Activated CD8-positive, alpha-beta memory T cell treated with anti-CD3 and anti-CD28 coated beads, Interleukin-2, amount 50 U/mL, for 4 hours (primary cell): ENCODE measurements around the gene ICE1.
"Not testable (repeated sequence)": the region's sequence is repeated elsewhere in the genome, so short reads cannot be mapped to it uniquely, and the experiment has no call there.

Experiments
- DNase-seq: peaks from one replicate; pipeline ENCODE4 v3.0.0-alpha.2; 2020

ICE1 gene, protein sequence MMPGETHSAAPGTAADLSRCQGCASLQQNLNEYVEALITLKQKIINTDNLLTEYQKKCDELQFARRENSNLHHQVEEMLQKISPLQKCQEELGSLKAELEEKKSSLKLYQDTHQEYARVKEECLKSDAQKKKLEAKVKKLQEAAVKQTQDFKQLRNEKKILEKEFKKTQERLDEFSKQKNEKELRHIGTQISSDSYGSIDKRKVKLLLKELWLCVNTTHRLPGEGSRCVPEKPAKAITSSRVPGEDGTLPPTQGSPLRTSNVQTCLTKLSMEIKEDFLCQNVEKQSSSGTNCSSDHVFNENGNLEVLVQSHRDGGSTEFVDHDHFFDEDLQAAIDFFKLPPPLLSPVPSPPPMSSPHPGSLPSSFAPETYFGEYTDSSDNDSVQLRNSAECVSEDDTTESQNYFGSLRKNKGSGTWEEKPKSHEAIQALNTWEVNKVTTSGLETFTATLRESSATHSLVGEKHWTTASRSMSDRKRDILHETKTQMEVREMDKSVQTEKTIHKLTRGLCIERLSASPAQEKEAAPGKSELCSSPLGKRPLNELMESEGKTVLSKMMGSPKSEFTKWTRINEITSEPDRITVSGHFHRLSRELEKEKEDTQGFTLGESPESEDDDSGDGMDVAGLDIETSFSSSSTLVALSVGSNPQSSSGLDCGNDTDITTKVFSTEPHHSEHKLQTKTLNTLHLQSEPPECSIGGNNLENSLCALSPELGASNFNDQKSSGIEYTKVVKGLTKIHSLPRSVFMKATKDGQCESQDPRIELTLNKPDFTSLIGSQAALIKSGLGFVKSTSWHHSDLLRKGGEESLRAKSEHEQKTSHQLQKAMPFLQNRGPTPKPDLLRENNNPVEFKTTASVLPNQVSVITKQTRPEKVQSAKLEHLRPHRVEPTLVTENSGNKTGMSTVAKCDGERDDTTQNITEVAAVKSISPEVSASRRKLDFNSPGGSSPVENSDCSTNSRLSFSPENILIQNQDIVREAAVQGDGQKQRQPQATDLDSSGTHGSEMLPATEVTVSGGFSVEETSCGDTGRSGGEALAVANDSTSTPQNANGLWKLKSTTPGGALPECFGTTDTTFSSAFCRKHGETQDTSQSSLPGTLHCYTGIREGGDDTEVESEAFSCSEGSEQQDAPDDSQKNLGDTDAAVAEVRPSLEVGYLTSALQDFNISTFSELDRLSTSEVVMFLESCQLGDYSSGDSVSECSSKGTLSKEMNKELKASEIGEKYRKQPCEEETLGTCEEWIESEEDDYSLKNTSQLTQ (N-terminal part only)

DNA sequence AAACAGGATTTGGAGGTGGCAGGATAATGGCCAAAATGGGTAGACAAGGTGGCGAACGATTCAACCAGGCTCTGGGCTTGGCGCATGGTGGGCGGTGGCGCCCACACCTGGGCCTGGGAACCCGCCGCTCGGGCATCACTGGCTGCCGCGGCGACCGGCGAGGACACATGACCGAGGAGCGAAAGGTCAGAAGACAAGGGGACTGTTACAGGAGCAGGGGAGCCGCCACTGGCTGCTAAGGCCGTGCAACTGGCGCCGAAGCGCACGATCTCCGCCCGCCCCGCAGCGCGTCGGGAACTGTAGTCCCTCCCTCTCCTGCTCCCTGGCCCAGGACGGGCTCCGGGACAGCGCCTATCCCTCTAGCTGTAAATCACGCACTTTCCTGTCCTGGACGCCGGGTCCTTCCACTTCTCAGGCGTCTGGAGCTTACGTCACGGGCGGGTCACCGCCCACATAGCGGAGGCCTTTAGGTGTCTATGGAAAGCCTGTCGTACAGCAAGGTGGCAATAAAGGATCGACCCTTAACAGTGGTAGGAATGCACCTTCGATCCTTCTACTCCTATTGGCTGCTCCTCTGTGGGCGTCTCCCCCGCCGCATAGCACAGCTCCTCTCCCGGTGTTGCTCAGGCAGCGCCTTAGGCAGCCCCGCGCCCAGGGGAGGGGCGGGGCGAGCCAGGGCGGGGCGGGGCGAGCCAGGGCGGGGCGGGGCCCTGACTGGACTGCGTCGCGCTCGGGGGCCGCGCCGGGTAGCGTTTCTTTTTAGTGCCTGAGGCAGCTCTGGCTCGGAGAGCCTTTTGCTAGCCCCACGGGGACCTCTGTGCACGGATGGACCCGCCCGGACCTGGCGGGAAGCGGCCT, at the start of gene ICE1:
TSS of gene ICE1 (plus strand) at position 717 of the 858 bp plus-strand sequence. CDS start 239 bp downstream, outside the sequence.
- peak; percentile 91 for DNase-seq

DNA sequence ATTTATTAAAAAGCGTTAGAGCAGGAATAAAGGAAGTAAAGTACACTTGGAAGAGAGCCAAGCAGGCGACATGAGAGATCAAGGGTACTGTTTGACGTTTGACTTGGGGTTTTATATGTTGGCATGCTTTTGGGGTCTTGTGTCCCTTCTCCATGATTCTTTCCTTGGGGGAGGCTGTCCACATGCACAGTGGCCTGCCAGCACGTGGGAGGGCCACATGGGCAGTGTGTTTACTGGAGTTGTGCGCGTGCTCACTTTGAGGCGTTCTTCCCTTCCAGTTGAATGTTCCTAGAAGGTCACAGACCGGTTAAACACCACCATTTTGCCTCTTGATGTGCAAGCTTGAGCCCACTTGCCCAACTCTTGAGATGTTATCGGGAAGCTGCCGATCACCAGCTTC, 49.5 kb upstream of the ICE1 start:
- DNase-seq: no peak

DNA sequence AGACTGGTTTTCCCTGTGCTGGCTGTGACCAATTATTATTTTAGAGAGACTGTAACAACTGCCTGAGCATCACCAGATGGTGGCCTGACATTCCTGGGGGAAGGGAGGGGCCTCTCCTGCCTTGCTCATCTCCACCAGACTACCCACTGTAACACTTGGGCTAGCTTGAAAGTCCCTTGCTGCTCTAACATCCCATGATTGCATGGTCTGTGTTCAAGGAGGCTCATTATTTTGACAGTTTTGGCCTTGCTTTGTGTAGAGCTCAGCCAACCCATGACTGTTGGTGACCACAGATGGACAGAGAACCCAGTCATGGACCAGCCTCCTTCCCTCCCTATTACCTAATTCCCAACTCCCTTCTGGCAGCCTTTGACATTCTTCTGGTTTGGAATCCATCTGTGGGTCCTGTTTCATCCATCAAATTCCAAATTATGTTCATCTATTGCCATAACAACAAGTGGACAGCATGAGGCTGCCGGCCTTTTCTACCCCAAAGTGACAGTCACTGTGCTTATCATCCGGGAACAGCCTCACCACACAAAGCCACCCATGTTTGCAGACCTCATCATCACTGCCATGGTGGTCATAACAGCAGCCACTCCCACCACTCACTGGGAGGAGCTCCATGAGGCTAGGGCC, 49.0 kb upstream of the ICE1 start:
- no peak for DNase-seq

DNA sequence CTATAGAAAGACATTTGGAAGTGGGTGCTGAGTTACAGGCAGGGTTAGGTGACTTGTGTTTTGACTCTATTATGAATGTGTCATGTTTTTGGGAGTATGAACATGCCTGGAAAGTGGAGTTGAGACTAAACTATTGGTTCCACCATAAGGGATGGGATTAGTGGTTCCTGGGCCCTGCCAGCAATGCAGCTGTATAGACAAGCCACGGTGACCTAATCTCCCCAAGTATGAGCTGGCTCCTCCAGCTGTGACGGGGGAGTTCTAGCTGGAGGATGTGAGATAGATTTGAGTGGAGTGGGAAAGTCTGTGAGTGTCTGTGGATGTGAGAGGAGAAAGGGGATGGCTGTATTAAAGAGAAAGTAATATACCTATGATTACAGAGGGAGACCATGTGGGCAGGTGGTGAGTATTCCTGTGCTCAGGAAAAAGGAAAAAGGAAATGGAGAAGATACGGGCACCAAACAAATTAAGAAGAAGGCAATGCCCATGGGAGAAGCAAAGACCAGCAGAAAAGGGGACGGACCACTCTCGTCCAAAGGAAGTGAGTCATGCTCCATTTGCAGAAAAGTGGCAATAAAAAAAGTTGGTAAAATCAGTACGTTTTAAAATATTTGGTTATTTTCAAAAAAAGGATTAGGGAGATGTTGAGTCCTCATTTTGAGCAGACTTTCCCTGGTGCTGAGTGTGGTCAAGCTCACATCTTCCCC, 48.3 kb upstream of the ICE1 start:
- DNase-seq: no peak

DNA sequence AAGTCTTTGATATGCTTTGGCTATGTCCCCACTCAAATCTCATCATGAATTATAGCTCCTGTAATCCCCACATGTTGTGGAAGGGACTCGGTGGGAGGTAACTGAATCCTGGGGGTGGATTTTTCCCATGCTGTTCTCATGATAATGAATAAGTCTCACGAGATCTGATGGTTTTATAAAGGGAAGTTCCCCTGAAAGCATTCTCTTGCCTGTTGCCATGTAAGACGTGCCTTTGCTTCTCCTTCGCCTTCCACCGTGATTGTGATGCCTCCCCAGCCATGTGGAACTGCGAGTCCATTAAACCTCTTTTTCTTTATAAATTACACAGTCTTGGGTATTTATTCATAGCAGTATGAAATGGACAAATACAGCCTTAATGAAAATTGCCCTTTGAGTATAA, 44.7 kb upstream of the ICE1 start:
- DNase-seq: no peak

DNA sequence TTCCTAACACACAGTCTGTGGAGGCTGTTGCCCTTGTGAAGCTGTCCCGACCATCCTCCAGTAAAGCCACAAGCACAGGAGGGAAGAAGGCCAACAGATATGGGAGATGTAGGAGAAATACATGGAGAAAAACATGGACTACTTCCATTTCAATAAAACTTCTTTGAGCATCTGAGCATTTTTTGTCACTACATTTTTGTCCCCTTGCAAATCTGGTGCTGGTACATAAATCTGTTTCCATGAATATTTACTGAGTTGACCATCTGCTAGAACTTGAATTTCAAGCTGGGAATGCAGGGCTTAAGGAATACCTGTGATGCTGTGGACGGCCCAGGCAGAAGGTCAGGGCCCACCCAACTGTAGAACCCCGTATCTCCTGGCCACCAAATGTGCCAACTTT, 43.9 kb upstream of the ICE1 start:
- DNase-seq: no peak

DNA sequence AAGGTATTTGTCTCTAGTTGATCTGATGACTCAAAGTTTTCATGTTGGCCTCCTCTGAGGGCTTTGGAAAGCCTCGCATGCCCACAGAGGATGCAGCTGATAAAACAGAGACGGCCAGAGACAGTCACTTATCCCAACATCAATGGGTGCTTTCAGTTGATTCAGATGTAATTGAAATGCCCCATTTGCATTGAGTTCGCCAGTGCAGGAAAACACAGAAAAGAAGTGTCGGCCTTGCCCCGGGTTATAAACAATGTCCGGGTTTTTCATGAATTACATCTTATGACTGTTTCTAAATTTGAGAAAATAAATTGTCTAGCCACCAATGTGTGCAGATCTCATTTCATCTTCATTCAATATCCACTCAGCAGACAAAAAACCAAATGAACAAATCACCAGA, 42.2 kb upstream of the ICE1 start:
- DNase-seq: no peak

DNA sequence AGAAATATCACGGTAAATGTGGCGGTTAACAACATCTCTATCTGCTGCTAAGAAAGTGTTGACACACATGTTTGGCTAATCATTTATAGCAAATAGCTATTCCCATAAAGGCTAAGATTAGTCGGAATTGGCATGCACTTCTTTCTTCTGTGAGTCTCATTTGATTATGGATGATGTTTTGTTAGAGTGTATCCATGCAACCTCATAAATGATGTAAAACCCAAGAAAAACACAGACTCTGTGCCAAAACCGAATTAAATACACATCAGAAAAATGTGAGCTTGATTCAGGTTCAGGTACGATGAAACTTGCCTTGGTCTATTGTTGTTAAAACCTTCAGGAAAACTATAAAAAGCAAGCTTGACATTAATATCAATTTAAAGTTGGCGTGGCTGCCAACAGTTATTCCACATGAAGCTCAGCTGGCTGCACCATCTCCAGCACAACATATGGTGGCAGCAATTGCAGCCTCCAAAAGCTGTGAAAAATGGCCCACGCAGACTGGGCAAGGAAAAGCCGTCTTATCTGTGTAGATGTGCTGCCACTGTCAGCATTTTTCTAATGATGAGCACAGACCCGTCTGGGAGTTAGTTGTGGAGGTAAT, 41.1 kb upstream of the ICE1 start:
- no peak for DNase-seq

DNA sequence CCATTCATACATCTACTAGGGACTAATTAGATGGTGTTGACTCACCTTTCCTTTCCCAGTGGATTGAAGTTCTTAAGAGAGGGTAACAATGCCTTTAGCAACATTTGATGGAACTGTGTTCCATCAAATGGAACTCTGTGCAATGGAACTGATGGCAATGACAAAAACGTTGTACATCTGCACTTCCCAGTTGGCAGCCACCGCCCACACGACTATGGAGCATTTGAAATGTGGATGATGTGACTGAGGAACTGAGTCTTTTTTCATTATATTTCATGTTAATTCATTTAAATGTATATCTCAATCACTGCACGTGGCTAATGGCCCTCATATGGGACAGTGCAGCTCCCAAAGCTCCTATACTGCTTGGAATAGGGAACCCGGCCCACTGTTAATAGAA, 39.0 kb upstream of the ICE1 start:
- DNase-seq: no peak

DNA sequence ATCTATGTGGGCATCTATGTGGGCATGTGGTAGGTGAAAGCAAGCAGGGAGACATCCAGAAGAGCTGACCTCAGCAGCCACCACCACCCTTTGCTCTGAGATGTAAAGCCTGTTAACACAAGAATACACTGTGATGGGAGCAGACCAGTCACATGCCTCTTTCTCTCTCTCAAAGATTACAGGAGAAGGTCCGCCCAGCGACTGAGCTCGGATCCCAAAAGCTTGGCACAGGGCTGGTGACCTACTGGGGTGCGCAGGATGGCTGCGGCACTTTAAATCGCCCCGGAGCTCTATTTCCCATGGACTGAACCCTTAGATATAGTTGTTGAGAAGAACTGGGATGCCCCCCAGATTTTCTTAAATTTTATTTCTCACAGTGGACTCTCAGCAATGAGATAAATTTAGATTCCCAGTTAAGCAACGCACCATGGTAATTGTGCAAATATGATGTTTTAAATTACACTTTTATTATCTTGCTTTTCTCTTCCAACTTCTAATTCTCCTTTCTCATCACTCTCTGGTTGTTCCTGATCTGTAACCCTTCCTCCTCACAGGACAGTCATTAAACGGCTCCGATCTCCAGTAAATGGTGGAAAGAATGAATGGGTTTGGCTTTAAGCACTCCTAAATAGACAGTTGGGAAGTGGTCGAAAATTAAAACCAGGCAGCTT, 37.7 kb upstream of the ICE1 start:
- DNase-seq: no peak

DNA sequence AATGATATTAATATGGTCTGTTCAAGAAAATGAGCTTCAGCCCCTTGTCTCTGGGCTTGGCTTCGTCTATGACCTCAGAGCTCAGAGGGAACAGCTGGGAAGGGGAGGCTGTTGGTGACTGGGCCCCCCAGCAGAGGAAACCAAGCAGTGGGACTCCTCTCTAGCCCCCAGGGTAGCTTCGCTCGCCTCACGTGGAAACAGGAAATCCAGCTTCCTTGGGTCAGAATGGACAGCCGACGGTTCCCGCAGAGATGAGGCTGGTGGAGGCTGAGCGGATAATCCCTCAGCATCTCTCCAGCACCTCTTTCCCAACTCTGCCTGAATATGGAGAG, 37.2 kb upstream of the ICE1 start:
- no peak for DNase-seq

DNA sequence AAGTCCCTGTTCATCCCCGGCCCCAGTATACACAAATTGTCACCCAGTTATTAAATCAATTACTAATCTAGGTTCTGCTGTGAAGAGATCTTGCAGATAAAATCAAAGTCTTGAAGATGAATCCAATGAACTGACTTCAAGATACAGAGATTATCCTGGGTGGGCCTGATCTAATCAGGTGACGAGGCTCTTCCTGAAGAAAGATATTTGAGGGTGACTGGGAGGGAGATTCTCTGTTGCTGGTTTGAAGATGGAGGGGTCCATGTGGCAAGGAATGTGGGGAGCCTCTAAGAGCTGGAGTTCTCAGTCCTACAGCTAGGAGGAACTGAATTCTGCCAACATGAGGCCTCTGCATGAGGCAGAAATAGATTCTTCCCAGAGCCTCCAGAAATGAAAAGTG, 36.1 kb upstream of the ICE1 start:
- no peak for DNase-seq

DNA sequence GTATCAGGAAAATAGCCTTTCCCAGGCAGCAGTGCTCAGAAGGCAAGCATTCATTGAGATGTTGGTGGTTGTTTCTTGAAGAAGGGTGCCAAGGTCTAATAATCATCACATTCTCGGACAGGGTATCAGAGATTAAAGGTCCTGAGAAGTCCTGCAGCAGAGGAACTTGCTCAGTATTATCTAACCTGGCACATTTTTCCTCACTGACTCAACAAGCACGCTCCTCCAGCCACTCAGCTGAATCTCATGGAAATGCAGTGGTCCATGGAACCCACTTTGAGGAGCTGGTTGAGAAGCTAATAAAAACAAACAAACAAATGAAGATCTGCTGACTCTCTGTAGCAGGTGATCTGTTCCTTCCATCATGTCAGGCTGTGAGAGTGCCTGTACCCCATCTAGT, 35.3 kb upstream of the ICE1 start:
- DNase-seq: no peak

DNA sequence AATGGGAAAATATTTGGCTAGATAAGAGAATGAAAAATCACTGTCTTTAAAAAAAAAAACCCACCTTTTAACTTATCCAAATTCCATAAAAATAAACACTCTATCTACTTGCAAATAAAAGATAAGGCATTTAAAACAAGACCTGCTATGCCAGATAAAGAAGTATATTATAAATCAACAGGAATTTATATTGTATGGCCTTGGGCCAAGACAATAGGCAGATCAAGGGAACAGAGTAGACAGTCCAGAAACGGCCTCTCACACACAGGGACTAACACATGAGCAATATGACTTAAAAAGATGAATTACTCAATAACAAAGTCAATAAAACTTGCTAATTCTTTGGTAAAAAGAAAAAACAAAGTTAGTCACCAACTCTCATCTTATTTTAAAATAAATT, 34.7 kb upstream of the ICE1 start:
- DNase-seq: no peak

DNA sequence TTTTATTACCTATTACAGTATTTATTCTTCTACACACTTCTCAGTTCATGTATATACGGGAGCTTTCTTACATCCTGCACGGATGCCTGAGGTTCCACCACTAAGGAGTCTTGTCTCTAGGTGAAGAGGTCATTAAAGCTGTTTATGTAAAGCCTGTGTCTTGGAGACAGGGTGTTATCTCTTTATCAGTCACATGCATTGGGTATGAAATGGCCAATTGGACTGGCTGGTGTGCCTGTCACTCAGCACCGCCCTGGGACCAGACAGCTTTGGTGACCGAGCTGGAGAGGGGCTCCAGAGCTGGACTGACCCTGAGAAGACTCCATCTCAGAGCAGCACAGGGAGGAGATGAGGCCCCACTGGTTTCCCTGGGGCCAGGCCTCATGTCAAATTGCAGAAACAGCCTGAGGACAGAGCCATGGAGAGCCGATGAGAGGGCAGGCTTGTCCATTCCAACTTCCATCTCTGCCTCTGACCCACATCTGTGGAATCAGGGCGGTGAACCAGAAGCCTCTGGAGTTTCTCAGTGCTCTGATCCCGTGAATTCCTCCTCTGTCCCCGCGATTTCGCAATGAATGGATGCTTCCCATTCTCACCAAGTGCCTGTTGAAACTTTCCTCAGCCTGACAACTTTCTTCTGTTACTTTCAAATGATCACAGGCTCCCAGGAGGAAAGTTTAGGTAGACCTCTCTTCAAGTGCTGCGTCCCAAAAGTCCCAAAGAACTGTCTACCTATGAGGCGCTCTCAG, 32.2 kb upstream of the ICE1 start:
- not testable (repeated sequence) for DNase-seq

DNA sequence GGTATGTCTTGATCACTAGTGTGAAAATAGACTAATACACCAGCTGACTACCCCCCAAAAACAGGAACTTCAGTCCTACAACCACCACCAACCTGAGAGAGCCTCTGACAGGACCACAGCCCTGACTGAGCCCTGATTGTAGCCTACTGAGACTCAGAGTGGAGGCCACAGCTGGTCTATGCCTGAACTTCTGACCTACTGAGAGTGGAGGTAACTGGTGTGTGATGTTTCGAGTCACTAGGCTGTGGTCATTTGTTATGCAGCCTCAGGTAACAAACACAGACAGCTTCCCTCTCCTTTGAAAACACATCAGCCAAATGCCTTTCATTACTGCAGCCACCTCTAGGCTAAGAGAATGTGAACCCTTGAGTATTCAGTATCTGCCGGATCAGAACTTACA, 30.0 kb upstream of the ICE1 start:
- DNase-seq: not testable (repeated sequence)

DNA sequence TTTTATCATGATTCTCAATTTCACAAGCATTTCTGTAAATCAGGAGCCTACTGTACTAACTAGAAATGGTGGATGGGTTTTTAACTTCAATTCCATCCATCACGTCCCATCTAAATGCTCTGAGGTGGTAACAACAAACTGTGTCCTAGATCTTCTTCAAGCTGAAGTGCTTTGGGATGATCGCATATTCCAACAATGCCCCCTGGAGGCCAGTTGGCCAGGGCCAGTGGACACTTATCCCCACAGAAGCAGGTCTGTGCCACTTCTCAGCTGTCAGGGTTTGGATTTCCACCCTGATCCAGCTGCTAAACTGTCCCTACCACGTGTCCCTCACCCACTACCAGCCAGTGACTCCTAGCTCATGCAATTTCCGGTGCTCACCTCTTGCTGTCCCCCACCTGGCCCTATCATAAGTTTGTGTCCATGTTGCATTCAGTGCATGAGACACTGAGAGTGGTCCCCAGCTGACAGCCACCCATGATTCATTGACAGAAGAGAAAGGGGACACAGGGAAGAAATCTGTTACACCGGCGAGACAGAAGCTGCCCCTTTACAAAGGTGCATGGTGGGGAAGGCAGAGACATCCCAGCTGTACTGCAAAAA, 28.0 kb upstream of the ICE1 start:
- DNase-seq: not testable (repeated sequence)

DNA sequence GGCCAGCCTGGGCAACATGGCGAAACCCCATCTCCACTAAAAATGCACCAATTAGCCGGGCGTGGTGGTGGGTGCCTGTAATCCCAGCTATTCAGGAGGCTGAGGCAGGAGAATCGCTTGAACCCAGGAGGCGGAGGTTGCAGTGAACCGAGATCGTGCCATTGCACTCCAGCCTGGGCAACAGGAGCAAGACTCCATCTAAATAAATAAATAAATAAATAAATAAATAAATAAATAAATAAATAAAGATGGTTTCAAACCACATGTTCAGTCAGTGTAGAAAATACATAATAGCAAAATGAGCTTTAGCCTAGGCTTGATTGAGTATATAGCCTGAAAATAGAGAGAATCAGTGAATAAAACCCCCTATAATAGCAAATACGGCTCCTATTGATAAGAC, 27.4 kb upstream of the ICE1 start:
- not testable (repeated sequence) for DNase-seq

DNA sequence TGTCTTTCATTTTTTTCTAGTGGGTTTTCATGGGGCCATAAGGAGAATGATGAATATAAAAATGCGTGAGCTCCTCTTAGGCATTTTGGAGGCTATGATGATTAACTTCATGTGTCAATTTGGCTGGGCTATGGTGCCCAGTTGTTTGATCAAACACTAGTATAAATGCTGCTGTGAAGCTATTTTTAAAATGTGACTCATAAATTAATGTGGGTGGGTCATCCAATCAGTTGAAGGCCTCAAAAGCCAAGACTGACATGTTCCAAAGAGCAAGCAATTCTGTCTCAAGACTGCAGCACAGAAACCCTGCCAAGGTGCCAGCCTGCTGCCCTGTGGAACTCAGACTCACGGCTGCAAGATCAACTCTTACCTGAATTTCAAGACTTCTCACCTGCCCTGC, 24.4 kb upstream of the ICE1 start:
- DNase-seq: no peak
